Pulmonary artery endothelial cell (primary cell): Measurements from ENCODE around the gene UNK. TPM values are rescaled to one million over a fixed set of nuclear protein-coding genes. Genes with fewer than 3 reads are reported as not detected.

Source experiments
- DNase-seq: peaks from one replicate; pipeline ENCODE4 v3.0.0-alpha.2; 2011; ENCODE audit warnings: low read depth, low spot score
- total RNA-seq: library from RNA; depleted of rRNA; stranded (reverse); fragments of >200 nt; gene quantifications from 2 replicates; pipeline ENCODE4 v1.2.3, GENCODE V29; 2014

The UNK gene
- total RNA-seq, 1 donor from 2014 or later: 7.6 TPM

DNA sequence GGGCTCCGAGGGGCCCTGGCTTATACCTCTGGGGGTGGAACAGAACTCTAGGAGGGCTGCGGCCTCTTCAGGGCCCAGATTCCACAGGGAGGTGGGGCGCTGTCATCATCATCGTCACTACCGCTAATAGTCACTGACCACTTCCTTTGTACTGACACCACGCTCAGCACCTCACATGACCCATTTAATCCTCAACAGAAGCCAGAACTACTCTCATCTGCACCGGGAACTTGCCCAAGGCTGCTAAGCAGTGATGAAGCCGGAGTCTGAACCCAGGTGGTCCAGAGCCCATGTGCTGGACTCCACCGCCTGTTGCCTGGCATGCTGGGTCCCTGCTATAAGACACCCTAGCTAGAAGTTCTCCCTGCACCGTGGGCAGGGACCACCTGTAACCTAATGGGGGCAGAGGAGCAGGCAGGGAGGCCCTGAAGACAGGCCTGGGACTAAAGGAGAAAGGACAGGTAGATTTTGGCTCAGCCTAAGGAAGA, 47.6 kb downstream of the UNK start:
- no peak for DNase-seq

- no peak for DNase-seq
These were observed 48.2 kb downstream of the UNK start for GRCh38 chr17:75832652-75833400.

GRCh38 chr17:75834279-75834920, 49.8 kb downstream of the UNK start:
- DNase-seq: no peak

DNA sequence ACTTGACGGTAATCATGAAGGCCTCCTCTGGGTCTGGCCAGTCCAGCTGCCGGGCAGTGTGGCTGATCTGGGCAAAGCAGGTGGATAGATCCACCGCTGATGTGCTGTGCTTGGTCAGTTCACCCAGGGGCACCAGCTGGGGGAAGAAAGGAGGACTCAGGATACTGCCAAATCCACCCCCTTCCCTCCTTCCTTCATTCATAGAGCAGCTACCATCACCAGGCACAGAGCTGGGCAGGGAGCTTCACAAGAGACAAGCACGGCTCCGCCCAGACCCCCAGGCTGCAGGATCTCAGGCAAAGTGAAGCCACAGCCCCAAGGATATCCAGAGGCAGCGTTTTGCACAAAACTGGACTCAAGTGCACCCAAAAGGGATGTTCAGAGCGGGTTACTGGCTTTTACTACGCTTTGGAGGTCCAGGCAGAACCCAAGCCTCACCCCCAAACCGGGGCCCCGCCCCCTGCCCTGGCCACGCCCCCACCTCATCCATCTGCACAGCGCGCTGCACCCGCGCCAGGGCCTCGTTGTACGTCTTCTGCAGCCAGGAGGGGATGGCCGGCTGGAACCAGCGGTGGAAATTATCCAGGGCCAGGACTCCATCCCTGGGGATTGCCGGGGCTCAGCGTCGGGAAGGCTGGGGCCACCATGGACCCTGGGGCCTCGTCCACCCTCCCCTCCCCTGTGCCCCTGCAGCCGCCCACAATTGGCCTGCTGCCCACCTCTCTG, 50.5 kb downstream of the UNK start:
- DNase-seq: no peak

GRCh38 chr17:75835654-75835987, 51.0 kb downstream of the UNK start:
- no peak for DNase-seq

DNA sequence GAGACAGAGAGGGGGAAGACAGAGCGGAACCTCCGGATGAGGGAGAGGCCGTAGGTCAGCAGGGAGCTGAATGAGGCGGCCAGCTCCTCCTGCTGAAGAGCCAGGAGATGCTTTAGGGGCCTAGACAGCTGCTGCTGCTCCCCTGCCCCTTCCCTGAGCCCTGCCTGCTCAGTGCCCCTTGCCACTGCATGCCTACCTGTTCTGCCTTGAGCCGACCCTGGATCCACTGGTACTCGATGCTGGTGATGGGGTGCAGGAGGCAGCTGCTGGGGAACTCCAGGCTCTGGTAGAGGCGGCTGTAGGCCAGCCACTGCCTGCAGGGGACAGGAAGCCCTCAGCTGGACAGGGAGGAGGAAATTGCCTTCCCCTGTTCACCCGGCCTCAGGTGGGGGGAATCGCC, 52.0 kb downstream of the UNK start:
- DNase-seq: no peak

DNA sequence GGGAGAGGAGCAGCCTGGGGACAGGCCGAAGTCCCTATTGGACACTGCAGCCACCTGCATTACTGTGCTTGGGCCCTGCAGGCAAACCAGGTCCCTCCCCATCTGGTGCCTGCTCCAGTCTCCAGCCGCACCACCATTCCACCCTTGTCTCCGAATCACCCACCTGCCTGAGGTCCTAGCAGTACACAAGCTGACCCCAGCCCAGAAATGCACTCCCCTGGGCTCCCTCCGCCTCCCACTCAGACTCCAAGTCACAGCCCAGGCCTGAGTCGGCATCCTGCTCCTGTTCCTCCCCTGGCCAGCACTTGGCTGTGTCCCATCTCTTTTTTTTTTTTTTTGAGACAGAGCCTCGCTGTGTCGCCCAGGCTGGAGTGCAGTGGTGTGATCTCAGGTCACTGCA, 53.3 kb downstream of the UNK start:
- DNase-seq: no peak

GRCh38 chr17:75838410-75838809, 53.8 kb downstream of the UNK start:
- DNase-seq: no peak

GRCh38 chr17:75839942-75840798, 55.6 kb downstream of the UNK start:
- no peak for DNase-seq

DNA sequence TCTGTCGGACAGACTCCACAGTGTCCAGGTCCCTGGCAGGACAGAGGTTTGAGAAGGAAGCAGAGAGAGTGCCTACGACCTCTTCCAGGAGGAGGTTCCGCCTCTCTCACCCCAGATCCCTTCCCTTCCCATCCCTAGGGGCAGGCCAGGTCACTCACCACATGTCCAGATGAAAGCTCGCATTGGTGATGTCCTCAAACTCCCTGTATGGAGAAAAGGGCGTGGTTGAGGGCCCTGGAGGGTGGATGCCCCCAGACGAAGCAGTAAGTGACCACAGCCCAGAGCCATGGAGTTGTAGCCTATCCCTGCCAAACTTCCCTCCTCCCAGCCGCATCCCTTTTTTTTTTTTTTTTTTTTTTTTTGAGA, 56.2 kb downstream of the UNK start:
- DNase-seq: no peak

GRCh38 chr17:75842411-75842810, 57.8 kb downstream of the UNK start:
- no peak for DNase-seq

DNA sequence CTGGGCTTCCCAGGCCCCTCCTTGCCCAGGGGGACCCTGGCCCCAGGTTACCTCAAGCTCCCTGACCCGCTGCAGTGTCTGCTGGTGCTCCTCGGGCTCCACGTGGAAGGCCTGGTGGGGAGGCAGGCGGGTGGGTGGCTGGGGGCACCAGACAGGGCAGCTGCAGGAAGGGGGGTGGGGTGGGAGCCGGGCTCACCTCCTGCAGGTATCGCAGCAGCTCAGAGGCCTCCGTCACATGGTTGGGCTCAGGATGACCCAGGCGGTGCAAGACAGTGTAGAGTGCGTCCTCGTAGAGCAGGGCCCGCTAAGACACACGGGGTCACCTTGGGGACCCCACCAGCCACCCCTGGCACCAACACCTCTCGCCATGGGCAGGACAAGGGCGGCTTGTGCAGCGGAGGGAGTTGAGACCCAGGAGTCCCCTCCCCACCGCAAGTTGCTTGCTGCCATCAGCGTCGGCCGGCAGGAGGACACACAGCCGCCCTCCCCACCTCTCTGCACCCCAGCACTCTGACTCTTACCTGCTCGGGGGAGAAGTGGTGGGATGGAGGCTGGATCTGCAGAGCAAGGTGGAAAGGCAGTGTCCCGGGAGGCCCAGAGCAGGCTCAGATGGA, 58.5 kb downstream of the UNK start:
- DNase-seq: no peak

DNA sequence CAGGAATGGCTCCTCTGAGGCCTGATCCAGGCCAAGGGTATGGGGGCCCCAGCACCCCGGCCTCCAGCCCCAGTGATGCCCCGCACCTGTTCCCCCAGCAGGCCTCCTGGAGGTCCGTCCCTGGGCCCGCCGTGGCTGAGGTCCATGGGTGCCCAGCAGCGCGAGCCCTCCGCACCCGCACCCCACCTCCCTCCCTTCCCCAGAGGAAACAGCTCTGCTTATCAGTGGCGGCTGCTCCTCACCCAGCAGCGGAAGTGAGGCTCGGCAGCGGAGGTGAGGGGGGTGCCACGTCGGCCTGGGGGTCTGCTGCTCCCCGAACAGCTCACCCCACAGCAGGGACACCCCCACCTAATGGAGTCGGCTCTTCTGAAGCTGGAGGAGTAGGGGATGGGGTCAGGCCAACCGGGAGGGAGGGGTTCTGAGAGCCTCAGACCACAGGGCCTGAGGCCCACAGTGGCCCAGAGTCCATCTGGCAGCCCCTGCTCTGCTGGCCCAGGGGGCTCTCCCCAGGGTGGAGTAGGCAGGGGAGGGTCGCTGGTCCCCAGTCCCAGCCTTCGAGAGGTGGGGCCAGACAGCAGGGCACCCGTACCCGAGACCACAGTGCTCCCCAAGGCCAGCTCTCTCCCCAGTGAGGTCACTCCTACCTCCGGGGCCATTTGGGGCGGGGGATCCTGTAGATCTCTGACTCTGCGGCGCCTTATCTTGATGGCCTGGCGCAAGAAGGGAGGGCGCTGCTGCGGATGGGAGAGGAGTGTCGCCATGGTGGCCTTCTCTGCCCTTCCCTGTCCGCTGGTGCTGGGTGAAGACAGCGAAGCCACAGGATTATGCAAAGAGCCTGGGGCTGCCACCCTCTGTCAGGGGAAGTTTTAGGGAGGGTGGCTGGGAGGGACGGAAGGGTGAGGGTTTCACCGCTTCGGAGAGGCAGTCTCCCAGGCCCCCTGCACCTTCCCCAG, 59.2 kb downstream of the UNK start, which contains the start of gene UNC13D:
UNC13D (minus strand) TSS at position 828 of the 953 bp plus-strand sequence; CDS start at position 761, 67 bp downstream.
- DNase-seq: no peak

DNA sequence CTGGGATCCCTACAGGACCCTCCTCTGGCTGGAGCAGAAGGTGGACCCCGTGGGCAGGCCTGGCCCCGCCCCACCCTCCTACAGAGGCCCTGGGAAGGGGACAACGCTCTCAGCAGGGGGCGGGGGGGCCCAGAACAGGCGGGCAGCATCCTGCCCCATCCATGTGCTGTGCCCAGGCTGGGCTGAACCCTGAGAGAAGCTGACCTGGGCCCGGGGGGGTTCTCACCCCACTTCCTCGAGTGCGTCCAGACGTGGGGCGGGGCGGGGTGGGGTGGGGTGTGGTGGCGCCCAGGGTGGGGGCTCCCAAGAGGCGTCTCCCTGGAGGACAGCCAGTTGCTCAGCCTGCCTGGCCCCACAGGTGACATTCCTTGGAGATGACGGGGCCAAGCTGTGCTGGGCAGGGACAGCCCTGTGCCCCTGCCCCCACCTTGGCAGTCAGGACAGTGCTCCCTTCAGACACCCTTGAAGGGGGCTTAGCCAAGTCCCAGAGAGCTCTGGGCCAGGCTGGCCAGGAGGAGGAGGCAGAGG, 60.0 kb downstream of the UNK start:
- DNase-seq: no peak

- DNase-seq: no peak
These were observed 60.6 kb downstream of the UNK start for GRCh38 chr17:75845058-75845711.

- no peak for DNase-seq
These were observed 61.5 kb downstream of the UNK start for GRCh38 chr17:75845933-75846691.

GRCh38 chr17:75846692-75847613, 62.3 kb downstream of the UNK start:
- no peak for DNase-seq
